ENCODE measurements around the gene DIP2A.

Gene DIP2A

GRCh38 chr21:46545911-46546310 is 87.2 kb downstream of the DIP2A start:
- Histone ChIP-seq H2BK12ac (ENCODE audit: low read length in 2 of 2) (no peak overlapping the region), H3K27me3 (ENCODE audit: control insufficient read depth in 1 of 2, insufficient read depth in 1 of 2, low read length in 2 of 2) (no peaks in the 10 kb centered on the region), H3K9me3 (ENCODE audit: control insufficient read depth, low read length) (no peaks in the 10 kb centered on the region), H3K9ac (ENCODE audit: low read length) (no peak overlapping the region), H2BK5ac (ENCODE audit: low read depth, low read length, poor library complexity, severe bottlenecking) (no peak overlapping the region), H2AFZ (ENCODE audit: low read depth, low read length) (no peak overlapping the region), H3K4me3 (ENCODE audit: insufficient read depth in 1 of 2, low read depth in 1 of 2, low read length in 2 of 2) (no peak overlapping the region), H4K8ac (ENCODE audit: low read length) (no peak overlapping the region), H3K27ac (ENCODE audit: low read length, poor library complexity, severe bottlenecking) (no peak overlapping the region), H3K23ac (ENCODE audit: low read length in 2 of 2) (no peak overlapping the region), H4K91ac (ENCODE audit: low read length) (no peak overlapping the region), H2AK5ac (ENCODE audit: low read length, severe bottlenecking) (no peak overlapping the region), H3K36me3 (ENCODE audit: control insufficient read depth in 1 of 2, insufficient read depth in 2 of 2, low read depth in 1 of 2, low read length in 2 of 2) (peaks cover 64 to 96% of the 10 kb centered on the region in 2 experiments), H2BK120ac (ENCODE audit: low read depth, low read length) (no peak overlapping the region), H2BK15ac (ENCODE audit: low read depth, poor library complexity, severe bottlenecking) (no peak overlapping the region), H3K4me2 (ENCODE audit: low read length, poor library complexity, severe bottlenecking) (no peak overlapping the region), H3K18ac (ENCODE audit: low read depth in 1 of 2, low read length in 2 of 2) (no peak overlapping the region), H3K4ac (ENCODE audit: low read depth in 1 of 2, low read length in 2 of 2) (no peak overlapping the region), H3K14ac (ENCODE audit: low read length in 2 of 2) (no peak overlapping the region), H3K4me1 (ENCODE audit: control insufficient read depth, insufficient read depth, low read depth, low read length) (peaks cover 2% of the 10 kb centered on the region), H3K79me1 (replicated peaks; ENCODE audit: low read length, poor library complexity, severe bottlenecking) (peaks cover 16% of the 10 kb centered on the region)
- DNase-seq: no peak
- 90% methylated on average over 5 of the region's 8 CpGs for WGBS

DNA sequence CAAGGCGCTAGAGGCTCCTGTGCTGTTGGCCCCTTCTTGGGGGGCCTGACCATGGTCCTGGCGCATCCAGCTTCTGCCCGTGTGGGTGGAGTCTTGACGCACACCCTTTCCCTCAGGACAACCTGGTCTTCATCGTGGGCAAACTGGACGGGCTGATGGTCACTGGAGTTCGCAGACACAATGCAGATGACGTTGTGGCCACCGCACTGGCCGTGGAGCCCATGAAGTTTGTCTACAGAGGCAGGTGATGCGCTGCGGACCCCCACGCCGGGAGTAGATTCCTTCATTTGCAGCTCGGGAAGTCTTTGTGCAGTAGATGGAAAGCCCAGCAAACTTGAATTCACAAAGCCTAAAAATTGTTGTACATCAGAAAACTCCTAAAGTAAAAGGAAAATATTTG is 88.1 kb downstream of the DIP2A start:
- WGBS: 98% methylated on average over 13 of the region's 15 CpGs
- no peak overlapping the region for H3K4me3 ChIP-seq (ENCODE audit: insufficient read depth in 1 of 2, low read depth in 1 of 2, low read length in 2 of 2)

DNA sequence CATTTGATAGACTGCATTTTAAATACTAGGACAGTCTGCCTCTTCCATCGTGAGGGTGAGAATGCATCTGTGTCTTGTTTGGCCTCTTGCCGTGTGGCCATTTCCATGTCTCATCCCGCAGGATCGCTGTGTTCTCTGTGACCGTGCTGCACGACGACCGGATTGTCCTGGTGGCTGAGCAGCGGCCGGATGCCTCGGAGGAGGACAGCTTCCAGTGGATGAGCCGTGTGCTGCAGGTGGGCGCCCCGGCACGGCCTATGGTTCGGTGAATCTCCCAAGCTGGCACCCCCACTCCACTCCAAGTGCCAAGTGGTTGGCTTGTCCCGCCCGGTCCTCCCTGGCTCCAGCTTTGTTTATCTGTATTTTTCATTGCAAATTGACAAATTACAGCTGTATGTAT is 91.0 kb downstream of the DIP2A start:
- Histone ChIP-seq H2BK120ac (ENCODE audit: low read depth, low read length) (no peak overlapping the region), H3K4ac (ENCODE audit: low read depth in 1 of 2, low read length in 2 of 2) (no peak overlapping the region), H4K91ac (ENCODE audit: low read length) (no peak overlapping the region), H2AFZ (ENCODE audit: low read depth, low read length) (no peak overlapping the region), H3K36me3 (ENCODE audit: control insufficient read depth in 1 of 2, insufficient read depth in 2 of 2, low read depth in 1 of 2, low read length in 2 of 2) (peaks cover 64 to 93% of the 10 kb centered on the region in 2 experiments), H4K8ac (ENCODE audit: low read length) (no peak overlapping the region), H3K23ac (ENCODE audit: low read length in 2 of 2) (no peak overlapping the region), H3K4me1 (ENCODE audit: control insufficient read depth, insufficient read depth, low read depth, low read length) (peaks cover 2% of the 10 kb centered on the region), H3K4me3 (ENCODE audit: insufficient read depth in 1 of 2, low read depth in 1 of 2, low read length in 2 of 2) (no peak overlapping the region), H3K9ac (ENCODE audit: low read length) (no peak overlapping the region), H3K27ac (ENCODE audit: low read length, poor library complexity, severe bottlenecking) (no peak overlapping the region), H3K14ac (ENCODE audit: low read length in 2 of 2) (no peak overlapping the region), H2BK12ac (ENCODE audit: low read length in 2 of 2) (no peak overlapping the region), H3K18ac (ENCODE audit: low read depth in 1 of 2, low read length in 2 of 2) (no peak overlapping the region), H2AK5ac (ENCODE audit: low read length, severe bottlenecking) (no peak overlapping the region), H2BK15ac (ENCODE audit: low read depth, poor library complexity, severe bottlenecking) (no peak overlapping the region), H3K27me3 (ENCODE audit: control insufficient read depth in 1 of 2, insufficient read depth in 1 of 2, low read length in 2 of 2) (no peaks in the 10 kb centered on the region), H3K9me3 (ENCODE audit: control insufficient read depth, low read length) (no peaks in the 10 kb centered on the region), H3K4me2 (ENCODE audit: low read length, poor library complexity, severe bottlenecking) (no peak overlapping the region), H3K79me1 (replicated peaks; ENCODE audit: low read length, poor library complexity, severe bottlenecking) (peaks cover 9% of the 10 kb centered on the region), H2BK5ac (ENCODE audit: low read depth, low read length, poor library complexity, severe bottlenecking) (no peak overlapping the region)
- WGBS: 98% methylated on average over 16 of the region's 18 CpGs
- no peak for DNase-seq

More for the DNA sequence above, 88.1 kb downstream of the DIP2A start:
- H2BK5ac ChIP-seq (ENCODE audit: low read depth, low read length, poor library complexity, severe bottlenecking): no peak overlapping the region
- H3K36me3 ChIP-seq (ENCODE audit: control insufficient read depth in 1 of 2, insufficient read depth in 2 of 2, low read depth in 1 of 2, low read length in 2 of 2): peaks cover 61 to 96% of the 10 kb centered on the region in 2 experiments
- H2BK15ac ChIP-seq (ENCODE audit: low read depth, poor library complexity, severe bottlenecking): no peak overlapping the region
- H2AK5ac ChIP-seq (ENCODE audit: low read length, severe bottlenecking): no peak overlapping the region
- no peak for DNase-seq
- no peak overlapping the region for H3K18ac ChIP-seq (ENCODE audit: low read depth in 1 of 2, low read length in 2 of 2)
- no peak overlapping the region for H4K8ac ChIP-seq (ENCODE audit: low read length)
- H3K4ac ChIP-seq (ENCODE audit: low read depth in 1 of 2, low read length in 2 of 2): no peak overlapping the region
- no peak overlapping the region for H2BK12ac ChIP-seq (ENCODE audit: low read length in 2 of 2)
- no peak overlapping the region for H2BK120ac ChIP-seq (ENCODE audit: low read depth, low read length)
- no peak overlapping the region for H2AFZ ChIP-seq (ENCODE audit: low read depth, low read length)
- H4K91ac ChIP-seq (ENCODE audit: low read length): no peak overlapping the region
- no peaks in the 10 kb centered on the region for H3K27me3 ChIP-seq (ENCODE audit: control insufficient read depth in 1 of 2, insufficient read depth in 1 of 2, low read length in 2 of 2)
- H3K9ac ChIP-seq (ENCODE audit: low read length): no peak overlapping the region
- H3K23ac ChIP-seq (ENCODE audit: low read length in 2 of 2): no peak overlapping the region
- no peak overlapping the region for H3K14ac ChIP-seq (ENCODE audit: low read length in 2 of 2)
- no peaks in the 10 kb centered on the region for H3K9me3 ChIP-seq (ENCODE audit: control insufficient read depth, low read length)
- no peak overlapping the region for H3K27ac ChIP-seq (ENCODE audit: low read length, poor library complexity, severe bottlenecking)
- peaks cover 2% of the 10 kb centered on the region for H3K4me1 ChIP-seq (ENCODE audit: control insufficient read depth, insufficient read depth, low read depth, low read length)
- peaks cover 16% of the 10 kb centered on the region for H3K79me1 ChIP-seq (replicated peaks; ENCODE audit: low read length, poor library complexity, severe bottlenecking)
- no peak overlapping the region for H3K4me2 ChIP-seq (ENCODE audit: low read length, poor library complexity, severe bottlenecking)

GRCh38 chr21:46550116-46550941 is 91.6 kb downstream of the DIP2A start:
- Histone ChIP-seq H3K4ac (ENCODE audit: low read depth in 1 of 2, low read length in 2 of 2) (no peak overlapping the region), H2AFZ (ENCODE audit: low read depth, low read length) (no peak overlapping the region), H3K23ac (ENCODE audit: low read length in 2 of 2) (no peak overlapping the region), H3K36me3 (ENCODE audit: control insufficient read depth in 1 of 2, insufficient read depth in 2 of 2, low read depth in 1 of 2, low read length in 2 of 2) (peaks cover 68 to 93% of the 10 kb centered on the region in 2 experiments), H3K27me3 (ENCODE audit: control insufficient read depth in 1 of 2, insufficient read depth in 1 of 2, low read length in 2 of 2) (no peaks in the 10 kb centered on the region), H3K4me1 (ENCODE audit: control insufficient read depth, insufficient read depth, low read depth, low read length) (peaks cover under 1% of the 10 kb centered on the region), H3K14ac (ENCODE audit: low read length in 2 of 2) (no peak overlapping the region), H4K91ac (ENCODE audit: low read length) (no peak overlapping the region), H4K8ac (ENCODE audit: low read length) (no peak overlapping the region), H3K18ac (ENCODE audit: low read depth in 1 of 2, low read length in 2 of 2) (no peak overlapping the region), H3K4me3 (ENCODE audit: insufficient read depth in 1 of 2, low read depth in 1 of 2, low read length in 2 of 2) (no peak overlapping the region), H2AK5ac (ENCODE audit: low read length, severe bottlenecking) (no peak overlapping the region), H3K9ac (ENCODE audit: low read length) (no peak overlapping the region), H2BK15ac (ENCODE audit: low read depth, poor library complexity, severe bottlenecking) (no peak overlapping the region), H3K79me1 (replicated peaks; ENCODE audit: low read length, poor library complexity, severe bottlenecking) (peaks cover 8% of the 10 kb centered on the region), H3K9me3 (ENCODE audit: control insufficient read depth, low read length) (no peaks in the 10 kb centered on the region), H3K27ac (ENCODE audit: low read length, poor library complexity, severe bottlenecking) (no peak overlapping the region), H2BK5ac (ENCODE audit: low read depth, low read length, poor library complexity, severe bottlenecking) (no peak overlapping the region), H2BK12ac (ENCODE audit: low read length in 2 of 2) (no peak overlapping the region), H3K4me2 (ENCODE audit: low read length, poor library complexity, severe bottlenecking) (no peak overlapping the region), H2BK120ac (ENCODE audit: low read depth, low read length) (no peak overlapping the region)
- whole genome bisulfite sequencing: 96% methylated on average over 12 of the region's 12 CpGs
- DNase-seq: no peak

Data from mesenchymal stem cell (in vitro differentiated cells and primary cell).